GOT3 (cell line): Measurements from ENCODE around the gene ATG101.

Experiments used
- DNase-seq: peaks from one replicate; lab custom pipeline; 2025; ENCODE audit warnings: mixed read lengths; lab: John Stamatoyannopoulos, UW

The ATG101 gene

DNA sequence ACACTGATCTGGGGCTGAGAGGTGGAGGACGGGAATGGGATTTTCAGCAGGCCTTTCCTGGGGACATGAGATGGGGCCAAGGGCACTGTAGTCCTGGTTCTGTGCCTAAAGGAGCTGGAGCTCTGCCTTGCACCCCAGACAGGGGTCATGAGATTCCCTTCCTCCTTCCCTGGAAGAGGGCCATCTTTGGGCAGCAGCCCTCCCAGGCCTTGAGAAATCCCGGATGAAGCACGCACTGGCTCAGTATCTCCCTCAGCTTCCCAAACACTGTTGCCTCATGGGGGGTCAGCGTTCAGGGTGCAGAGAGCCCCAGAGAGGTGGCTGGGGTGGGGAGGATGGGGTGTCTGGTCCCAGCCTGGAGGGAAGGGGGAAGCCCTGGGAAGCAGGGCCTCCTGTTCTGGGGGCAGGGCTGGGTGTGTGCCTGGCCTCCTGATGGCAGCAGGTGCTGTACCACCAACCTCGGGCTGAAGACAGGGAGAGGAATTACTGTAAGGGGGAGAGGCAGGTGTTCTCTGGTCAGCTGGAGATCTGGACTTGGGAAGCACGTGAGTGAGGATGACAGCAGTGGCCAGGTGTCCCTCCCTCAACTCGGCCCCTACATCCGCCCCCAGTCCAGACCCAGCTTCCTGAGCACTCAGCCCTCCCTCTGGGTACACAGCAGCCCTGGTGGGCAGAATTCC is 26.9 kb upstream of the ATG101 start:
- DNase-seq: no peak

- no peak for DNase-seq
Measured at GRCh38 chr12:52043386-52044212, 26.2 kb upstream of the ATG101 start.

- no peak for DNase-seq
Measured at GRCh38 chr12:52044292-52044983, 25.3 kb upstream of the ATG101 start.

DNA sequence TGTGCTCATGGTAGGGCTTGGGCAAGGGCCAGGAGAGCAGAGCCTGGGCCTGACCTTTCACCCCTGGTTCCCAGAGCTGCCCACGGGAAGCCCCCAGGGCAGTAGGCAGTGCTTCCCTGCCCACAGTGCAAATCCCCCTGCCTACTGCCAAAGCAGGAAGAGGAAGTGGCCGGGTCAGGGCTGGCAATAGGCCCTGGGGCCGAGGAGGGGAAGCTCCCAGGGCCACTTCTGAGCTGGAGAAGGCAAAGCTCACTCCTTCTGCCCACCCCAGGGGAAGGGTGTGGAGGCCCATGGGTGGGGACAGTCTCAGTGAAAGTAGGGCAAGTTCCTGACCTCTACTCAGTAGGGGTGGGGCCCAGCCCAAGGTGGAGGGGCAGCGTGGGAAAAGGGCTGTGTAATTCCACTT is 24.0 kb upstream of the ATG101 start:
- DNase-seq: no peak

DNA sequence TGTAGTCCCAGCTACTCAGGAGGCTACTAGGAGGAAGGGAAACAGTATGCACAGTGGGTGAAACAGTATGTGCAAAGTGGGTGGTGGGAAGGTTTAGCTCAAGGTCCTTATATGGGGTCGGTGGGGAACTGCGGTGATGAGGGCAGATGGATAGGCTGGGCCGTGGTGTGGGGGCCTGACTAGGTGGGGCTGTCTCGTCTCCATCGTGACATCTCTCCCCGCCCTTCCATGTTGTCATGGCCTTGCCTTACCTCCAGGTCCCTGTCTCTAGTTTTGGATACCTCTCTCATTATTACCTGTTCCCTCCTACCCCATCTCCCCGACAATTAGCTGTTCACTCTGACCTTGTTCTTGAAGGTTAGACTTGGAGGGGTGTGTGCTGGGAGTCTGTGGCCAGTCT is 22.9 kb upstream of the ATG101 start:
- DNase-seq: no peak

- DNase-seq: no peak
Measured at GRCh38 chr12:52049286-52049685, 20.5 kb upstream of the ATG101 start.

- no peak for DNase-seq
Measured at GRCh38 chr12:52049688-52050087, 20.1 kb upstream of the ATG101 start.

- DNase-seq: no peak
Measured at GRCh38 chr12:52050116-52050757, 19.5 kb upstream of the ATG101 start.

GRCh38 chr12:52050758-52051541 is 18.8 kb upstream of the ATG101 start, which contains the start of gene NR4A1:
Gene NR4A1 (plus strand): TSS chr12:52051442. CDS start chr12:52054329, 2,887 bp downstream.
- peak; percentile 88 for DNase-seq

- DNase-seq: no peak
Measured at GRCh38 chr12:52052468-52053186, 17.2 kb upstream of the ATG101 start.

DNA sequence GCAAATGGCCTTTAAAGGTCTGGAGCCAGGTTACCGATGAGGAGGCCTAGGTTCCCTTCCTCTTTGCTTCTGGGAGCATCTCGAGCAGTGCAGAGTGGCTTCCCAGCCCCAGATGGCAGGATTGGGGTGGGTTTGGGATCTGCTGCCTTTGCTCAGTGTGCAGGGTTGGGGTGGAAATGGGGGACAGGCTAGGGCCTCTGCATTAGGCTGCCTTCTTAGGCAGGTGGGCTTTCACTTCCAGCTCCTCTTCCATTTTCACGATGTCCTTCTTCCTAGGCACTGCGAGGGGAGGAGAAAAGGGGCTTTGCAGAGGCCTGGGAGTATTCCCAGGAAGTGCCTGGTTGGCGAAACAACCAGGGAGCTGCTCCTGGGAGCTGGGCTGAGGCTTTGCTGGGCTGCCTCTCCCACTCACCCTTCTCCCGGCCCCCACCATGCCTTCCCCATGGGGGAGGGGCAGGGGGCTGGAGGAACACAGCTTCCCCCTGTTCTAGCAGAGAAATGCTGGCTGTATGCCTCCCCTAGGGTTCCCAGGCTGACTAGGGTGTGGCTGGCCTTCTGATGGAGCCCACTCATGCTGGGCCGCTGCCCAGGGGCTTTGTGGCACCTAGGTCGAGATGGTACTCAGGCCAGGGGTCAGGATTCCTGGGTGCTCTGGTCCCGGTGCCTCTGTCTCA is 16.1 kb upstream of the ATG101 start:
- no peak for DNase-seq

DNA sequence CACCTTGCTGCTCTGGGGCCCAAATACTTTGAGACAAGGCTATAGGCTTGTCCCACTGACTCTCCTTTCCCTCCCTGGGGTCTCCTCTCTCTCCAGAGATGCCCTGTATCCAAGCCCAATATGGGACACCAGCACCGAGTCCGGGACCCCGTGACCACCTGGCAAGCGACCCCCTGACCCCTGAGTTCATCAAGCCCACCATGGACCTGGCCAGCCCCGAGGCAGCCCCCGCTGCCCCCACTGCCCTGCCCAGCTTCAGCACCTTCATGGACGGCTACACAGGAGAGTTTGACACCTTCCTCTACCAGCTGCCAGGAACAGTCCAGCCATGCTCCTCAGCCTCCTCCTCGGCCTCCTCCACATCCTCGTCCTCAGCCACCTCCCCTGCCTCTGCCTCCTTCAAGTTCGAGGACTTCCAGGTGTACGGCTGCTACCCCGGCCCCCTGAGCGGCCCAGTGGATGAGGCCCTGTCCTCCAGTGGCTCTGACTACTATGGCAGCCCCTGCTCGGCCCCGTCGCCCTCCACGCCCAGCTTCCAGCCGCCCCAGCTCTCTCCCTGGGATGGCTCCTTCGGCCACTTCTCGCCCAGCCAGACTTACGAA is 15.4 kb upstream of the ATG101 start:
- DNase-seq: no peak

- no peak for DNase-seq
Measured at GRCh38 chr12:52054833-52055730, 14.7 kb upstream of the ATG101 start.

DNA sequence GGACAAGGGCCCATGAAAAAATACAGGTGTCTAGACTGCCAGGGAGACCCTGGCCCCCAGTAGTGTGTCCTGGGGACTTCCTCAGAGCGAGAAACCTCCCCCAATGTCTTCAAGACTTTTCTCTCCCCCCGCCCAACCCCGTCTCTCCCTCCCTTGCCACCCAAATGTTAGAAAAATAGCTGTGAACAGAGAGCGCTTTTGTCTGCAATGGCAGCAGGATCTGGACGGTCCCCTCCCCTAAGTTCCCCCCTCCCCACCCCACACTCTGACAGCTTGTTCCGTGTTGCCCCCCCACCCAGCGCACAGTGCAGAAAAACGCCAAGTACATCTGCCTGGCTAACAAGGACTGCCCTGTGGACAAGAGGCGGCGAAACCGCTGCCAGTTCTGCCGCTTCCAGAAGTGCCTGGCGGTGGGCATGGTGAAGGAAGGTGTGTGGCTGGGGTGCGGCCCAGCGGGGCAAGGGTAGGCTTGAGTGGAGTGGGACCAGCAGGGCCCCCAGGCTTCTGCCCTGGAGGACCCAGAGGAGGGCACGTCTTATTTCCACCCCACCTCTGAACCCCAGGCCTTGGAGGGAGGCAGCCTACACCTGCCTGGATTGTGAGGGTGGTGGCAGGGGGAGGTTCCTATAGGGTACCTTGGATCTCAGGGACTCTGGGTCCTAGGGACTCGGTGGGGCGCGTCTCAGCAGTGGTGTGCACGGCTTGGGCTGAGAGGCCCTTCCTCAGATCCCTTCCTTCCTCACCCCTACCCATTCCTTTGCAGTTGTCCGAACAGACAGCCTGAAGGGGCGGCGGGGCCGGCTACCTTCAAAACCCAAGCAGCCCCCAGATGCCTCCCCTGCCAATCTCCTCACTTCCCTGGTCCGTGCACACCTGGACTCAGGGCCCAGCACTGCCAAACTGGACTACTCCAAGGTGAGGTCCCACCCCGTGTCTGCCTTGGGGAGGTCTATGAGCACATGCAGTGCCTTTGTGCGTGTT is 13.8 kb upstream of the ATG101 start:
- DNase-seq: no peak

DNA sequence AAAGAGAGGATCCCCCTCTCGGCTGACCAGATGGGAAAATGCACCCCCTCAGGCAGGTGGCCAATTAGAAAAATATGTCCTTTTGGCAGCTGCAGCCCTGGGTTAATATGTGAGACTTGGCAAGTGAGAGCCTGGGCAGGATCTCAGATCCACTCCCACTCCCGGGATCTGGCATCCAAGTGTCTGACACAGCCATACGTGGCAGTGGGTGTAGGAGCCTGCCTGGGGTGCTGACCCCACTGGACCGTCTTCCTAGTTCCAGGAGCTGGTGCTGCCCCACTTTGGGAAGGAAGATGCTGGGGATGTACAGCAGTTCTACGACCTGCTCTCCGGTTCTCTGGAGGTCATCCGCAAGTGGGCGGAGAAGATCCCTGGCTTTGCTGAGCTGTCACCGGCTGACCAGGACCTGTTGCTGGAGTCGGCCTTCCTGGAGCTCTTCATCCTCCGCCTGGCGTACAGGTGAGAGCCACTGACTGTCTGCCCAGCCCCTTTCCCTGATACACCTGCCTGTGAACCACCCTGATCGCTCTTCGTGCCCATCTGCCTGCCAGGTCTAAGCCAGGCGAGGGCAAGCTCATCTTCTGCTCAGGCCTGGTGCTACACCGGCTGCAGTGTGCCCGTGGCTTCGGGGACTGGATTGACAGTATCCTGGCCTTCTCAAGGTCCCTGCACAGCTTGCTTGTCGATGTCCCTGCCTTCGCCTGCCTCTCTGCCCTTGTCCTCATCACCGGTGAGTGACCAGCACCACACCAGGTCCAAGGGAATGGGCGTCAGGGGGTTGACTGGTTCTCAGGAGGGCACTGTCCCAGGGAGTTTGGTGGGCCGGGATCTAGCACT is 12.8 kb upstream of the ATG101 start:
- DNase-seq: no peak
